ENCODE measurements around the gene TNPO2.
"Not testable (repeated sequence)": the region's sequence is repeated elsewhere in the genome, so short reads cannot be mapped to it uniquely, and the experiment has no call there.

The TNPO2 gene

GRCh38 chr19:12736995-12737834, 13.5 kb upstream of the TNPO2 start, which contains the start of gene GET3:
Gene GET3 (plus strand): TSS chr19:12737497. CDS start chr19:12737506, 9 bp downstream.
- FAIRE-seq: peak; percentile 100

- no peak for FAIRE-seq
These were observed 9.9 kb upstream of the TNPO2 start for GRCh38 chr19:12733369-12734214.

GRCh38 chr19:12731337-12731736, 7.6 kb upstream of the TNPO2 start:
- no peak for FAIRE-seq

GRCh38 chr19:12730064-12730463, 6.3 kb upstream of the TNPO2 start:
- FAIRE-seq: no peak

DNA sequence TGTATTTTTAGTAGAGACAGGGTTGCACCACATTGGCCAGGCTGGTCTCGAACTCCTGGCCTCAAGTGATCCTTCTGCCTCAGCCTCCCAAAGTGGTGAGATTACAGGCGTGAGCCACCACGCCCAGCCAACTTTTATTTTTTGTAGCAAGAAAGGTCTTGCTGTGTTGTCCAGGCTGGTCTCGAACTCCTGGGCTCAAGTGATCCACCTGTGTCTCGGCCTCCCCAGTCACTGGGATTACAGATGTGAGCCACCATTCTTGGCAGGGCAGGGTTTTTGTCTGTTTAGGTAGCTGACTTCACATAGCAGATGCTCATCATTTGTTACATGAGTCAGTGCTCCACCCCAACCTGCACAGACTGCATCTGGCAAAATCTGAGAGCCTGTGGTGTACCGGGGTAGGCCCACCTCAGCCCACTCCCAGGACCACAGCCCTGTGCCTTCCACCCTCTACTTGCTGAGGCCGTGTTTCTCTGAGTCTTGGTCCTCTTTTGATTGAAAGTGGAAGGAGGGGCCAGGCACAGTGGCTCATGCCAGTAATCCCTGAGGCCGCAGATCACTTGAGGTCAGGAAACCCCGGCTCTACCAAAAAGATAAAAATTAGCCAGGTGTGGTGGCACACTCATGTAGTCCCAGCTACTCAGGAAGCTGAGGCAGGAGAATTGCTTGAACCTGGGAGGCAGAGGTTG, 4.2 kb upstream of the TNPO2 start:
- FAIRE-seq: no peak

GRCh38 chr19:12726988-12727316, 3.2 kb upstream of the TNPO2 start:
- FAIRE-seq: no peak

- FAIRE-seq: not testable (repeated sequence)
These were observed 1.9 kb upstream of the TNPO2 start for GRCh38 chr19:12725612-12726011.

- no peak for FAIRE-seq
These were observed 421 bp downstream of the TNPO2 start for GRCh38 chr19:12723381-12723640.

DNA sequence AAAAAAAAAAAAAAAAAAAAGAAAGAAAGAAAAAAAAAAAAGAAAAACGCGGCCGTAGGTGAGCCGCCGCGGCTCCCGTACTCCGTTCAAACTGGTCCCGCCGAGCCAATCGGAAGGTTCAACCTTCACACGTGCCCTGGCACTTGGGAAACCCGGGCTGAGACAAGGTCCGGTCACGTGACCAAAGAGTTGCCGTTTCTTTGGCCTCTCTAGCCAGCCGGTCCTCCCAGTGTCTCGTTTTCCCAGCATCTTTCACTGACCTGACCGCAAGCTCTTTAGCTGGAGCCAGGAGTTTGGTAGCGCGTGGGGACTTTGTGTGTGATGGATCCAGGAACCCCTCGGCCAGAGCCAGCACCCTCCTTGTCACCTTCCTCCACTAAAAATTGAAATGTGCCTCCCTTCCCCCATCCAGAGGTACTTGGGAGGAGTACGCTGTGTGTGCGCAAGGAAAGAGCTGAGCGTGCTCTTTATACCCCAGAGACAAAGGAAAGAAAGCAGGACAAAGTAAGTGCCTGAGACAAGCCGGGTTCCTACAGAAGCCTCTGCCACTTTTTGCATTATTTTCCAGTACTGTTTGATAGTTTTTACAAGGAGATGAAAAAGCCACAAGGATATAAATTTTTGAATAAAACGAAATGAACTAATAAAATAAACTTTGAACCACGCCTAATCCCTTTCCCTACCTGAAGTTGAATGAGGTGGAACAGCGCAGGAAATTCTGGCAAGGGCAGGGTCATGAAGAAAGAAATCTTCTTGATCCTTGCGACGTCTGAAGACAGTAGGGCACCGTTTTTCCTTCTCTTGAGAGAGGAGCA, 959 bp downstream of the TNPO2 start:
- FAIRE-seq: peak; percentile 97

- FAIRE-seq: no peak
These were observed 1.8 kb downstream of the TNPO2 start for GRCh38 chr19:12721656-12722565.

GRCh38 chr19:12720851-12721655, 2.7 kb downstream of the TNPO2 start:
- no peak for FAIRE-seq

DNA sequence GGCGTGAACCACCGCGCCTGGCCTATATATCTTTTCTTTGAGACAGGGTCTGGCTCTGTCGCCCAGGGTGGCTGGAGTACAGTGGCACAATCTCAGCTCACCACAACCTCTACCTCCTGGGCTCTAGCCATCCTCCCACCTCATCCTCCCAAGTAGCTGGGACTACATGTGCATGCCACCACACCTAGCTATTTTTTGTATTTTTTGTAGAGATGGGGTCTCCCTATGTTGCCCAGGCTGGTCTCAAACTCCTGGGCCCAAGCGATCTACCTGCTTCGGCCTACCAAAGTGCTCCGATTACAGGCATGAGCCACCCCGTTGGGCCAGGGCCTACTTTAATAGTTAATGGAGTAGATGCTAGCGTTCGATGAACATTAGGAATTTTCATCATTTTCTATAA, 3.4 kb downstream of the TNPO2 start:
- no peak for FAIRE-seq

GRCh38 chr19:12715929-12716328, 7.8 kb downstream of the TNPO2 start:
- FAIRE-seq: no peak

GRCh38 chr19:12715102-12715501, 8.6 kb downstream of the TNPO2 start:
- FAIRE-seq: no peak

GRCh38 chr19:12713304-12713703, 10.4 kb downstream of the TNPO2 start:
- not testable (repeated sequence) for FAIRE-seq

DNA sequence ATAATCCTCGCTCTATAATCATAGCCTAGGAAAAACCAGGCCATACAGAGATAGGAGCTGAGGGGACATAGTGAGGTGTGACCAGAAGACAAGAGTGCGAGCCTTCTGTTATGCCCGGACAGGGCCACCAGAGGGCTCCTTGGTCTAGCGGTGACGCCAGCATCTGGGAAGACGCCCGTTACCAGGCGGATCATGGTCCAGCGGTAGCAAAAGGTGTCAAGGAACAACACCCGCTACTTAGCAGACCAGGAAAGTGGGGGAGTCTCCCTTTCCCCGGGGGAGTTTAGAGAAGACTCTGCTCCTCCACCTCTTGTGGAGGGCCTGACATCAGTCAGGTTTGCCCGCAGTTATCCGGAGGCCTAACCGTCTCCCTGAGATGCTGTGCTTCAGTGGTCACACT, 11.7 kb downstream of the TNPO2 start:
- not testable (repeated sequence) for FAIRE-seq

GRCh38 chr19:12711187-12711586, 12.5 kb downstream of the TNPO2 start:
- FAIRE-seq: no peak

- no peak for FAIRE-seq
These were observed 15.1 kb downstream of the TNPO2 start for GRCh38 chr19:12708641-12709040.

DNA sequence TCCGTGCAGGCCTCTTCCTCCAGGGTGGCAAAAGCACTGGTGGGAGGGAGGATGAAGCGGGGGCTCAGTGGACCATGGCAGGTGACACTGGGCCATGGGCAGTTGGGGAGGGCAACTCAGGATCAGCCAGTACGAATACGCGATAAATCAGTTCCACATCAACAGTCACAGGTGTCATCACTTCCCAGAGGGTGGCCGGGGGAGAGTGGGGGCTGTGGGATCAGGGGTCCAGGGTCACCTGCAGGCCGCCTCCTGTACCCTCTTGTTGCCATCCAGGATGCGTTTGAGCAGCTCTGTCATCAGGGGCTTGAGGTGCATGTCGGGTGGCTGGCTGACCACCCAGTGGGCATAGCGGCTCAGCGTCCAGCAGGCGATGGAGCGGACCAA, 17.4 kb downstream of the TNPO2 start:
- FAIRE-seq: no peak

DNA sequence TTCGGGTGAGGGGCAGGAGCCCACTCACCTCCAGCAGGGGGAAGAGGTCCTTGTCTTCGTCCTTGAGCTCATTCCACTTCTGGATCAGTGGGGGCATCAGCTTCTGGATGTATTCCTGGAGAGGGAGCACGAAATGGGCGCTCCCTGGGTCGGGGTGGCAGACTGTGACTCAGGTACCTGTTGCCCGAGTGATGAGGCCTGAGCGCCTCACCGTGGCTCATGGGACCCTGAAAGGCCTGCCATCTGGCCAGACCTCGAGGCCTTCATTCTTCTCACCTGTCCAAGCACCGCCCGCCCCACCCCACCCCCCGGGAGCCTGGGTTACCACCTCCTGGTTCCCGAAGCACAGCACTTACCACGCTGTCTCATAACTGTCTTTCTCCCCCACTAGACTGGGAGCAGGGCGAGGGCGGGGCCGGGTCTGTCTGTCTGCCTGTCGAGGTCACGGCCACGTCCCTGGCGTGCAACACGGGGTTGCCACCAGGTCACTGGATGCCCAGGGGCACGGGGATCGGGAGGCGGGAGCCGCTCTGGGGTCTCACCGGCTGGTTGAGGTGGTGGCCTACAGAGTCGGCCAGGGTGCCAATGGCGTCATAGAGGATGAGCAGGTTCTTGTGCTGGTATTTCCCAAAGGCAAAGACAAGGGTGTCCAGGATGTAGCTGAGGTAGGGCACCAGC, 17.9 kb downstream of the TNPO2 start:
- no peak for FAIRE-seq

Data from A204.1 (cell line).